HG03045 (cell line): ENCODE measurements around the gene USE1.

Source experiments
- ATAC-seq: cut with Tn5 transposase; IDR thresholded peaks from one replicate; pipeline ENCODE4 v1.9.1; 2021; ENCODE audit warnings: mild to moderate bottlenecking, moderate library complexity; ENCODE audit not compliant: unreplicated experiment

Gene USE1

DNA sequence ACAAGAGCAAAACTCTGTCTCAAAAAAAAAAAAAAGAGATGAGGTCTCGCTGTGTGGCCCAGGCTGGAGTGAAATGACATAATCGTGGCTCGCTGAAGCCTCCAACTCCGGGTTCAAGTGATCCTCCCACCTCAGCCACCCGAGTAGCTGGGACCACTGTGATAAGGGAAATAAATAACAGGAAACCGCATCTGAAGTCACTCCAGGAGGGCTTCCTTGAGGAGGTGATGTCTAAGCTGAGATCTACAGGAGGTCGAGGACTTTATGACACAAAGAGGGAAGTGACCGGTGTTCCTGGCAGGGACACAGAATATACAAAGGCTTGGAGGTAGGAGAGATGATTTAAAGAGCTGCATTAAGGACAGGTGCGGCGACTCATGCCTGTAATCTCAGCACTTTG is 39.5 kb downstream of the USE1 start:
- no peak for ATAC-seq

DNA sequence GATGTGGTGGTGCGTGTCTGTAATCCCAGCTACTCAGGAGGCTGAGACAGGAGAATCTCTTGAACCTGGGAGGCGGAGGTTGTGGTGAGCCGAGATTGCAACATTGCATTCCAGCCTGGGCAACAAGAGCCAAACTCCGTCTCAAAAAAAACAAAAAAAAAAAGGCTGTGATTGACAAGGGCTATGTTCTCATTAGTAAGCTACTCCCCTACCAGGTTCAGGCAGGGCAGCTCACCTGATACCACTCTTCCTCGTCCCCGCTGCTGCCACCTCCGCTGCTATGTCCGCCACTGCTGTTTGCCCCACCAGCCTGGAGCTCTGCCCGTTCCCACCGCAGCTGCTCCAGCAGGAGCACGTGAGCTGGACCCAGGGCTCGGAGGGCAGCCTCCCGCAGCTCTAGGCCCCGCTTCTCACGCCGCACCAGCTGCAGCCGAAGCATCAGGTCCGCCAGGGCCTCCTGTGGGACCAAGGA is 40.0 kb downstream of the USE1 start:
- ATAC-seq, result no peak

DNA sequence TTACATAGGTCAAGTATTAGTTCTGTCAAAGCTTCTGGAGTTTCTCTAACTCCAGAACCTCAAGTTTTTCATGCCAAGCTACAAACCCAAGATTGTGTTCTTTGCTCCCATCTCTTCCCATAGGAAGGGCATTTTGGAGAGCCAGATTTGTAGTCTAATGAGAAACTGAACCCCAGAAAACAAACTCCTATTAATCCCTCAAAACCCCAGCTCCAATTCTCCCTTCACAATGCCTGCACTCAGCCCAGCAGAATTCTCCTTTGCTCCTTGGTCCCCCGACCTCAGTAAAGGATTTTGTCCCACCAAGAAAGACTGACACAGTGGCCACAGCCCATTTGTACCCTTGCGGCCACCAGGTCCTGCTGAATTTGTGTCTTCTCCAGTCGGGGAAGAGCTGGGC is 41.0 kb downstream of the USE1 start:
- ATAC-seq, result no peak

DNA sequence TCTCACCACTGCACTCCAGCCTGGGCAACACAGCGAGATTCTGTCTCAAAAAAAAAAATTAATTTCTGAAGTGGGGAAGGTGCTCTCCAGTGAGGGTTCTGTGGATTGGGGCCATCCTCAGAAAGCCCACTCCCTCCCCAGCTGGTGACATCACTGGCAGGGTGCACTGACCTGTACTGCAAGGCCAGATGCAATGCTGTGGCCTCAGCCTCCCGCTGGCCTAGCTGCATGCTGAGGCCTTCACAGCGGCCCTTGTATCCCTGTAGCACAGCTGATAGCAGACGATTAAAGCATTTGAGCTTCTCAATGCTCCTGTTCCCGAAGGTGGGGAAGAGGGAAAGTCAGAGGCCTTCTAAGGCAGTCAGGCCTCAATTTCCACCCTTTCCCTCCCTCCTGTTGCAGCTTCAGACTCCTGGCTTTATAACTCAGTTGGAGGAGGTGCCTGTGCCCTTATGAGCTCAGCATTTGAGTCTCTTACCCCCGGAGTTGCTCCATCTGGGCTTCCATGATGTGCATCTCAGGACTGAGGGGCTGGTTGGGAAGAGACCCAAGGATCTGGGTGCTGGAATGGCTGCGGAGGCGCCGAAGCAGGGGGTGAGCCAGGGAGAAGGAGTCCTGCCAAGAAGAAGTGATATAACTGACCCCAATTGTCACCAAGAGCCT is 44.1 kb downstream of the USE1 start:
- no peak for ATAC-seq

DNA sequence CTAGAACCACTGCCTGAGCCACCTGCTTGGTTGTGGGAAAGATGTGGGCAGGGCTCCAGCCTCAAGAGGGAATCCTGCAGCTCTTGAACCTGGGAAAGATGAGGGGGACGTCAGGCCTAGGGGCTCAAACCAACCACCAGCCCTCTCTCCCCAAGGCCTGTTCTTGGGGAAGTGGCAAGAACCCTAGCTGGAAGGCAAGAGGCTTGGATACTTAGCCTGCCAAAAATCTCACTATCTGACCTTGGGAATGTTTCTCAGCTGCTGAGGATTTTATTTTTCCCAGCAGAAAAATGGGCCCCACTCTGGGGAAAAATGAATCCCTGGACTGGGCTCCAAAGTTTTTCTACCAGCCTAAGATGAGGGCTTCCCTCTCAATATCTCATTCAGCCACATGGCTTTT is 44.8 kb downstream of the USE1 start:
- no peak for ATAC-seq

DNA sequence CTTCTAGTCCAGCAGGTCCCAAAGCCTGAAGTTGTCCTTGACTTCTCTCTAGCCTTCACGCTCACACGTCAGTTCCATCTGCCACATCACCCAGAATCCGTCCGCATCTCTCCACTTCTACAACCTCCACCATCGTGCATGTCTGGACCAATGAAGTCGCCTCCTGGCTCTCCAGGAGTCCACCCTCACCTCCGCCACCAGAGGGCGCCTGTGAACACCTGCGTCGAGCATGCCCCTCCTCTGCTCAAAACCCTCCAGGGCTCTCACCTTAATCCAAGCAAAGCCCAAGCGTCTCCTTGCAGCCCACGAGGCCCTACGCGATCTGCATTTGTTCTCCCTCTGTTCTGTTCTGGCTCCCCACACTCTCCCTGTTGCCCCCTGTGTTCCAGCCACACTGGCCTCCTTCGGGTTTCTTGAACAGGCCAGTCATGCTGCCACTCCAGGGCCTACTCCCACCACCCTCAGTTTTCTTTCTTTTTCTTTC is 45.7 kb downstream of the USE1 start:
- no peak for ATAC-seq

DNA sequence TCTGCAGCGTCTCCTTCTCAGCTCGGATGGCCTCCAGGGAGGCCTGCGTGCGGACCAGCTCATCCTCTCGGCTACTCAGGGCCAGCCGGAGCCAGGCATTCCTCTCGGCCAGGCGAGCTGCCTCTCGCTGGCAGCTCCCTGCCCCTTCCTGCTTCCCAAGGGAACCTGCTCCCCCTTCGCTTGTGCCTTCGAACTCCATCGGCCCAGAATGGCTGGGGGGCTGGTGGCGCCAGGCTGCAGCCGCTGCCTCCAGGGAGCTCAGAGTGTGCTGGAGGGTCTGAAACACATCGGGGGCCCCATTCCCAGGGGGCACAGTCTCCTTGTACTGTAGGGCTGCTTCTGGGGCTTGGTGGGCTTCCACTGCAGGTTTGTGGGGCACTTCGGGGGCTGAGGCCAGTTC is 47.4 kb downstream of the USE1 start:
- ATAC-seq, result no peak

DNA sequence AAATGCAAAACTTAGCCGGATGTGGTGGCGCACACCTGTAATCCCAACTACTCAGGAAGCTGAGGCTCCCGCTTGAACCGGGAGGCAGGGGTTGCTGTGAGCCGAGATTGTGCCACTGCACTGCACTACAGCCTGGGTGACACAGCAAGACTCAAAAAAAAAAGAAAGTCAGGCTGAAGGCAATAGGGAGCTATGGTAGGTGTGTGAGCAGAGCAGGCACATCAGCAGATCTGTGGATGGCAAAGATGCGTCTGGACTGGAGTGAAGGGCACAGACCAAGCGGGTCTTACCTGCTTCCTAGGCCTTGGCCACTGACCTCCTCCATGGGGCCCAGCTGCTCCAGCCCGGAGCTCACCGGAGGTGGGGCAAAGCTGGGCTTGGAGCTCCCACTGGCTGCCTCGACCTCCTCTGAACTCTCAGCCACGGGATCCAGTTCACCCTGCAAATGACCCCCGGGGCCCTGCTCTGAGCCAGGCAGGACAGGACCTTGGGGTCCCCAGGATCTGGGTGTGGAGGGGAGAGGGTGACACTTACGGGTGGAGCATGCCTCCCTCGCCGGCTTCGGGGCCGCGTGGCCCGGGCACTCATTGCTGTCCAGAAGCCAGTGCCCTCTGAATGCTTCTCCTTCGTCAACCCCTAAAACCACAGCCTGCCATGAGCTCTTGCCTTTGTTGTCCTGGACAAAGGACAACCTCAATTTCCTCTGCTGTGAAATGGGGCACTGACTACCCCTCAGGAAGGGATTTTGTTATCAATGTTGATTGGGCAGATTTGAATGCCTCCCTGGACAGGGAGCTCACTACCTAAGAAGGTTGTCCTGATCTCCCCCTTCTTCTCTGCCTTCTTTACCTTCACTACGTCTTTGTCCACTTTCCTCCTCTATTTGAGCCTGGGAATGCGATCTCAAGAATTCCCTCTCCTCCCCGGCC is 48.8 kb downstream of the USE1 start:
- ATAC-seq, result no peak

DNA sequence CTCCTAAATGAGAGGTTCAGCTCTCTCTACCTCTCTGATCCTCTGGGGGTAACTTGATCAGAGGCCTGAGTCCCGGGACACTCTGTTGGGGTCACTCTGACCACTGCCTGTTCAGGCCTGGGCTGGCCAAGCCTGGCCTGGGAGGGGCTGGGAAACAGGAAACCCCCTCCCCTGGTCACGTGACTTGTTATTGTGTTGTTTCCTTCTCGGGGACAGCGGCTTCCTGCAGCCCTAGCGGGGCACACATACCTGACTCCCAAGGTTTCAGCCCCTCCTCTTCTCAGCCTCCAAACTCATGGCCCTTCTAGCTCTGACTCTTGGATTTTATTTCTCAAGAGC is 49.5 kb downstream of the USE1 start, which contains the start of gene USHBP1:
Gene USHBP1, minus strand, starts transcription at position 105 of the 339 bp plus-strand sequence. CDS start 446 bp downstream, outside the sequence.
- no peak for ATAC-seq

DNA sequence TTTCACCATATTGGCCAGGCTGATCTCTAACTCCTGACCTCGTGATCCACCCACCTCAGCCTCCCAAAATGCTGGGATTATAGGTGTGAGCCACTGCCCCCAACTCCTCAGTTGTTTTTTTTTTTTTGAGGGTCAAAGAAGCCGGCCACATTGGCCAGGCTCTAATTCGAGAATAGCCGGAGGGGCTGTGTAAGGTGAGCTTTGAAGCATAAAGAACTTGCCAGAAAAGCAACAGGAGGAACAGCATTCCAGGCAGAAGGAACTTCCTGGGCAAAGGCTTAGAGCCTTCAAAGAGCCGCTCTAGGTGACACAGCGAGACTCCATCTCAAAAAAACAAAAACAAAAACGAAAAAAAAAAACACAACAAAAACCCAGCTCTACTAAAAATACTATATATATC is 50.9 kb downstream of the USE1 start:
- no peak for ATAC-seq

DNA sequence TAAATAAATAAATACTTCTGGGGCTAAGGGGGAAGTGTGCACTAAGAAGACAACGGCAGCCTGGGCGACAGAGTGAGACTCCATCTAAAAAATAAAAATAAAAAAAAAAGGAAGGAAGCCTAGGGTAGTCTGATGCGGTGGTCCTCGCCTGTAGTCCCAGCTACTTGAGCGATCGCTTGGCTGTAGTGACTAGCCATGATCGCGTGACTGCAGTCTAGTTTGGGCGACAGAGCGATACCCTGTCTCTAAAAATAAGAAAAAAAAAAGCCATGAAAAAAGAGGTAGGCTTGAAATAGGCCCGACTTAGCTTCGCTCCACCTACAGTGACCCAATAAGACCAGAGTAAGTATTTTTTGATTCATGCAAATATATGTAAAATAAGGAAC is 51.4 kb downstream of the USE1 start:
- no peak for ATAC-seq

DNA sequence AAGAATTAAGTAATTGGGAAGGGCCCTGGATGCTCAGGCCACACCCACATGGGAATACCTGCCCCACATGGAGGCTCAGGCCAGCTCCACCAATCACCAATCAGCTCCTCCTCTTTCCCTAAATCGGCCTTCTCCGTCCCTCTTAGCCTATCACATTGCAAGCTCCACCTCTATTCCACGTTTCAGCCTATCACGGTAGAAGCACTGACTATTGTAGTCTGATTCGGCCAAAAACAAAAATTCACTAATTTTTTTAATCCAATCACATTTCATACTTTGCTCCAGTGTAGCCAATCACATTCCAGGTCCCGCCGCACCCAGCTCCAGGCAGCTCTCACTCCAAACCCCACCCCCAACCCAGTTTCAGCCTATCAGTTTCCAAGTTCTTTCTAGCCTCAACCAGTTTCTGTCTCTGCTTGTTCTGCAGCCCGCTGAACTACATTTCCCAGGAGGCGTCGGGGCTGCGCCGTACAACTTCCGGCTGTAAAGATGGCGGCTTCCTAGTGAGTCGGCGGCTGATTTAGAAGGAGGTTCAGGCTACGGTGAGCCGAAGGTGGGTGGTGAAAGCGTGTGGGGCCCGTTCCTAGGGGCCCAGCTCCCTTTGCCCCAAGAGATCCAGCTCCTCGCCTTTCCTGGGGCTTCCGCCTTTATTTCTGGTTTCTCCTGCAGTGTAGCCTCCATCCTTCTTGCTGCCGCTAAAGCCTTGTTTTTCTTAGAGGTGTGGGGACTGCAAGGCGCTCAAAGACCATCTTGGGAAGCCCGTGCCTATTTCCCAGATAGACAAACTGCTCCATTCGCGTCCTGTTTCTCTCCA is 52.0 kb downstream of the USE1 start, which contains the start of gene BABAM1:
Gene BABAM1, plus strand, starts transcription at position 469 of the 814 bp plus-strand sequence. CDS start 1,364 bp downstream, outside the sequence.
- peak; percentile 88 for ATAC-seq

DNA sequence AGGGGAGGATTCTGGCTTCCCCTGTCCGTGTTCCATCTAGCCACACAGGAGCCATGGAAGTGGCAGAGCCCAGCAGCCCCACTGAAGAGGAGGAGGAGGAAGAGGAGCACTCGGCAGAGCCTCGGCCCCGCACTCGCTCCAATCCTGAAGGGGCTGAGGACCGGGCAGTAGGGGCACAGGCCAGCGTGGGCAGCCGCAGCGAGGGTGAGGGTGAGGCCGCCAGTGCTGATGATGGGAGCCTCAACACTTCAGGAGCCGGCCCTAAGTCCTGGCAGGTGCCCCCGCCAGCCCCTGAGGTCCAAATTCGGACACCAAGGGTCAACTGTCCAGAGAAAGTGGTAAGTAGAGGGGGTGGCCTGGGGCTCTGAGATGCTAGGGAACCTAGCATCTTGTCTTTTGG is 53.6 kb downstream of the USE1 start:
- no peak for ATAC-seq
